ENCODE measurements around the gene BMF. TPM values are rescaled to one million over a fixed set of nuclear protein-coding genes. Genes with fewer than 3 reads are reported as not detected.
"Not testable (repeated sequence)": the region's sequence is repeated elsewhere in the genome, so short reads cannot be mapped to it uniquely, and the experiment has no call there.

The BMF gene
- 8.0 TPM in 2 replicates for total RNA-seq

GRCh38 chr15:40108855-40109735, at the start of gene BMF:
Gene BMF, minus strand, starts transcription at chr15:40108879. Its CDS starts 2,793 bp downstream, at chr15:40106086.
- Histone ChIP-seq H2AFZ (ENCODE audit: low read length) (peak within 1 kb of the TSS; percentile 87), H3K4me2 (ENCODE audit: insufficient read depth, low read length) (peak within 1 kb of the TSS; percentile 81), H4K20me1 (ENCODE audit: insufficient read depth, low read length) (peaks cover 1% of the 10 kb centered on the region), H3K36me3 (ENCODE audit: insufficient read depth, low read length) (no peaks in the 10 kb centered on the region), H3K79me2 (ENCODE audit: insufficient read depth, low read length) (no peaks in the 10 kb centered on the region), H3K27ac (ENCODE audit: low read depth, low read length) (peak within 1 kb of the TSS; percentile 55), H3K27me3 (ENCODE audit: insufficient read depth, low read length) (peaks cover 23% of the 10 kb centered on the region), H3K4me3 (ENCODE audit: insufficient read depth, low read length) (peak within 1 kb of the TSS; percentile 71), H3K9me3 (ENCODE audit: low read depth, low read length) (no peaks in the 10 kb centered on the region), H3K4me1 (ENCODE audit: insufficient read depth, low read length) (peaks cover 20% of the 10 kb centered on the region)
- peak; percentile 100 for DNase-seq (ENCODE audit: insufficient read length, low spot score, missing footprints)
- TF ChIP-seq CTCF (IDR thresholded peaks at IDR 0.05; ENCODE audit: extremely low read depth, low read depth, low read length): peak; percentile 27

- Histone ChIP-seq H3K4me3 (ENCODE audit: insufficient read depth, low read length) (no peak overlapping the region), H3K27ac (ENCODE audit: low read depth, low read length) (no peak overlapping the region), H3K4me1 (ENCODE audit: insufficient read depth, low read length) (peaks cover 20% of the 10 kb centered on the region), H4K20me1 (ENCODE audit: insufficient read depth, low read length) (no peaks in the 10 kb centered on the region), H3K79me2 (ENCODE audit: insufficient read depth, low read length) (peaks cover 21% of the 10 kb centered on the region), H2AFZ (ENCODE audit: low read length) (no peak overlapping the region), H3K27me3 (ENCODE audit: insufficient read depth, low read length) (peaks cover 4% of the 10 kb centered on the region), H3K4me2 (ENCODE audit: insufficient read depth, low read length) (no peak overlapping the region), H3K9me3 (ENCODE audit: low read depth, low read length) (no peaks in the 10 kb centered on the region), H3K36me3 (ENCODE audit: insufficient read depth, low read length) (no peaks in the 10 kb centered on the region)
- no peak for TF ChIP-seq CTCF (IDR thresholded peaks at IDR 0.05; ENCODE audit: extremely low read depth, low read depth, low read length)
- no peak for DNase-seq (ENCODE audit: insufficient read length, low spot score, missing footprints)
Measured at GRCh38 chr15:40157778-40158447, 49.2 kb upstream of the BMF start.

- no peaks in the 10 kb centered on the region for H4K20me1 ChIP-seq (ENCODE audit: insufficient read depth, low read length)
- TF ChIP-seq CTCF (IDR thresholded peaks at IDR 0.05; ENCODE audit: extremely low read depth, low read depth, low read length): no peak
- H3K4me2 ChIP-seq (ENCODE audit: insufficient read depth, low read length): no peak overlapping the region
- no peaks in the 10 kb centered on the region for H3K79me2 ChIP-seq (ENCODE audit: insufficient read depth, low read length)
- peaks cover 5% of the 10 kb centered on the region for H3K4me1 ChIP-seq (ENCODE audit: insufficient read depth, low read length)
- H2AFZ ChIP-seq (ENCODE audit: low read length): no peak overlapping the region
- DNase-seq (ENCODE audit: insufficient read length, low spot score, missing footprints): no peak
- H3K9me3 ChIP-seq (ENCODE audit: low read depth, low read length): no peaks in the 10 kb centered on the region
- no peak overlapping the region for H3K27ac ChIP-seq (ENCODE audit: low read depth, low read length)
- no peak overlapping the region for H3K4me3 ChIP-seq (ENCODE audit: insufficient read depth, low read length)
- H3K27me3 ChIP-seq (ENCODE audit: insufficient read depth, low read length): peaks cover 4% of the 10 kb centered on the region
- no peaks in the 10 kb centered on the region for H3K36me3 ChIP-seq (ENCODE audit: insufficient read depth, low read length)
Measured at GRCh38 chr15:40155270-40155910, 46.7 kb upstream of the BMF start.

- not testable (repeated sequence) for H3K4me3 ChIP-seq (ENCODE audit: insufficient read depth, low read length); H3K27ac ChIP-seq (ENCODE audit: low read depth, low read length); H3K9me3 ChIP-seq (ENCODE audit: low read depth, low read length); H2AFZ ChIP-seq (ENCODE audit: low read length); H3K36me3 ChIP-seq (ENCODE audit: insufficient read depth, low read length); H3K4me2 ChIP-seq (ENCODE audit: insufficient read depth, low read length); H3K27me3 ChIP-seq (ENCODE audit: insufficient read depth, low read length); H3K4me1 ChIP-seq (ENCODE audit: insufficient read depth, low read length); H3K79me2 ChIP-seq (ENCODE audit: insufficient read depth, low read length); DNase-seq (ENCODE audit: insufficient read length, low spot score, missing footprints); H4K20me1 ChIP-seq (ENCODE audit: insufficient read depth, low read length)
Measured at GRCh38 chr15:40154821-40155220, 46.1 kb upstream of the BMF start.
